NT2/D1 (cell line): Measurements from ENCODE around the gene LMX1B.

Experiments
- SUZ12 ChIP-seq: IDR thresholded peaks from 2 replicates; pipeline ENCODE4 v1.6.1; 2011; ENCODE audit not compliant: insufficient read length, insufficient read depth; ENCODE audit errors: extremely low read depth
- YY1 ChIP-seq: IDR thresholded peaks from 2 replicates; pipeline ENCODE4 v1.6.1; 2011; ENCODE audit not compliant: insufficient read length, insufficient read depth
- ZNF274 ChIP-seq: IDR thresholded peaks from 2 replicates; pipeline ENCODE4 v1.6.1; 2011; ENCODE audit warnings: mild to moderate bottlenecking, low read depth, low read length

DNA sequence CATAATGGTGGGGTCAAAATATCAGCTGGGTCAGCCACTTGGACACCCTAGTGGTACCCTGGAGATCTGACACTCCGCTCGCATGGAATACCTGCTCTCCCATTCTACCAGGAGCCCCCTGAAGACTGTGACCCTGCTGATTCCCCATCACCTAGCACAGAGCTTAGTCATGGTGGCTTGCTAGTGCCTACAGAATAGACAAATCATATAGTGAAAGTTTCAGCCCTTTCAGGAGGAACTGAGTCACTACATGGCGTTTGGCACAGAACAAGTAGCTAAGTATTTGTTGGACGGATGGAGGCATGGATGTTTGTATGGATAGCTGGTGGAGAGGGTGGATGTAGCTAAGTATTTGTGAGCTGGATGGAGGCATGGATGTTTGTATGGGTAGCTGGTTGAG, 65.3 kb downstream of the LMX1B start:
- TF ChIP-seq ZNF274 = no peak
- TF ChIP-seq YY1 = no peak
- TF ChIP-seq SUZ12 = no peak
